GM10248 (cell line): ENCODE measurements around the gene UFSP2.

Source experiments
- CTCF ChIA-PET: fragments of 300-600 bp; sonication (Branson Sonifier 250); formaldehyde crosslinking; extraction: SDS; loops from one replicate; lab custom pipeline; 2021; ENCODE audit warnings: antibody characterized with exemption; lab: Yijun Ruan, JAX
- POLR2A ChIA-PET: fragments of 350-650 bp; sonication (Branson Sonifier 250); formaldehyde crosslinking; extraction: SDS; loops from one replicate; lab custom pipeline; 2020; ENCODE audit warnings: antibody characterized with exemption; lab: Yijun Ruan, JAX
- DNase-seq: peaks from one replicate; pipeline ENCODE4 v3.0.0; 2012; ENCODE audit errors: extremely low spot score
- TF ChIP-seq, protein P1 (sequence below): IDR thresholded peaks from 2 replicates; pipeline ENCODE4 v1.5.1; 2012; ENCODE audit warnings: mild to moderate bottlenecking, low read depth; ENCODE audit errors: extremely low read depth, missing control alignments, control extremely low read depth

The UFSP2 gene

DNA sequence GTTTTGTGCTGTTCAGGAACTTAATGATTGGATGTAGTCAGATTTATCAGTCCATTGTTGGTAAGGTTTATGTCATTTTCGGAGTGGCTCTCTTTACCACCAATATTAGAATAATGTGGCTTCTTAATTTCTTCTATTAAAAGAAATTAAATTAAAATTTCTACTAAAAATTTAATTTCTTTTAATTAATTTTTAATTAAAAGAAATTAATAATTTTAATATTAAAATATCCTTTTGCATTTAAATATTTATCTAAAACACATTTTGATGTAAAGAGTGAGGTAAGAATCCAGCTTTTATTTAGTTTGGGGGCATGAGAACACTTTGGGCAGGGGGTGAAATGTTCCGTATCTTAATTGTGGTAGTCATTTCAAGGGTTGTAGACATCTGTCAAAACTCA lies 15.7 kb upstream of the UFSP2 start:
- ChIA-PET POLR2A (no interaction called here), CTCF (interaction anchor here (1.0 to 3.4 kb wide), 2 partner anchors 12 to 32 kb away, joined by 4 to 12 read pairs; no protein-coding TSS in a partner anchor)
- no peak for DNase-seq
- TF ChIP-seq, protein P1, sequence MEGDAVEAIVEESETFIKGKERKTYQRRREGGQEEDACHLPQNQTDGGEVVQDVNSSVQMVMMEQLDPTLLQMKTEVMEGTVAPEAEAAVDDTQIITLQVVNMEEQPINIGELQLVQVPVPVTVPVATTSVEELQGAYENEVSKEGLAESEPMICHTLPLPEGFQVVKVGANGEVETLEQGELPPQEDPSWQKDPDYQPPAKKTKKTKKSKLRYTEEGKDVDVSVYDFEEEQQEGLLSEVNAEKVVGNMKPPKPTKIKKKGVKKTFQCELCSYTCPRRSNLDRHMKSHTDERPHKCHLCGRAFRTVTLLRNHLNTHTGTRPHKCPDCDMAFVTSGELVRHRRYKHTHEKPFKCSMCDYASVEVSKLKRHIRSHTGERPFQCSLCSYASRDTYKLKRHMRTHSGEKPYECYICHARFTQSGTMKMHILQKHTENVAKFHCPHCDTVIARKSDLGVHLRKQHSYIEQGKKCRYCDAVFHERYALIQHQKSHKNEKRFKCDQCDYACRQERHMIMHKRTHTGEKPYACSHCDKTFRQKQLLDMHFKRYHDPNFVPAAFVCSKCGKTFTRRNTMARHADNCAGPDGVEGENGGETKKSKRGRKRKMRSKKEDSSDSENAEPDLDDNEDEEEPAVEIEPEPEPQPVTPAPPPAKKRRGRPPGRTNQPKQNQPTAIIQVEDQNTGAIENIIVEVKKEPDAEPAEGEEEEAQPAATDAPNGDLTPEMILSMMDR, result no peak

DNA sequence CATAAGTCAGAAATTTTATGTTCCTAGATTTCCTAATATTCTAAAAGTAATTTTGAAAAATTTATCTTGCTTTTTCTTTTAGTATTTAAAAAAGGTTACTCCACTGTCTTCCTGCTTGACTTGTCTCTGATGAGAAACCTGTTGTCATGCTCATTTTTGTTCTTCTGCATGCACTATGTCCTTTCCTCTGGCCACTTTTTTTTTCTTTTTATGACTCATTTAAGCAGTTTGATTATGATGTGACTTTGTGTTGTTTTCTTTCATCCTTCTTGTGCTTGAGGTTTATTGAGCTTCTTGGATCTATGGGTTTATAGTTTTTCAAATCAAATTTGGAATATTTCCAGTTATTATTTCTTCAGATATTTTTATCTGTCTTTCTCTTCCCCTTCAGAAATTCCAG lies 12.0 kb upstream of the UFSP2 start:
- TF ChIP-seq, protein P1, result no peak
- ChIA-PET CTCF (no interaction called here), POLR2A (no interaction called here)
- peak; percentile 10 for DNase-seq

DNA sequence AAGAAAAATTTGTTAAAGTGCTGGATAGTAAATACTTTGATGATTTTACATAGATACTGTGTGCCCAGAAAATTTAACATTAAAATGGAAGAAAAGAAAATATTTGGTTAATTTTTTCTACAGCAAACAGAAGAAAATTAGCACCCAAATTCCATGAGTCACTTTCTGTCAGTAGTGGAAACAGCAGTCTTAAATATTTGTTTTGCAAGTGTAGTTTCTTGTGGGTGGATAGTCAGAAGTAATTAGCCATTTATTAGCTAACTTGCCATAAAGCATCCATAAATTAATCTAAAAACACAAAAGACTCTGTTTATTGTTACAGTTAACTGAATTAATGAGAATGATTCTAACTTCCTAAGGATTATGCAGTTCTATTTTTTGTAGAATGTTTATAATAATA lies 9.7 kb upstream of the UFSP2 start:
- TF ChIP-seq, protein P1, result no peak
- no peak for DNase-seq
- CTCF ChIA-PET, result no interaction called here
- POLR2A ChIA-PET, result no interaction called here

DNA sequence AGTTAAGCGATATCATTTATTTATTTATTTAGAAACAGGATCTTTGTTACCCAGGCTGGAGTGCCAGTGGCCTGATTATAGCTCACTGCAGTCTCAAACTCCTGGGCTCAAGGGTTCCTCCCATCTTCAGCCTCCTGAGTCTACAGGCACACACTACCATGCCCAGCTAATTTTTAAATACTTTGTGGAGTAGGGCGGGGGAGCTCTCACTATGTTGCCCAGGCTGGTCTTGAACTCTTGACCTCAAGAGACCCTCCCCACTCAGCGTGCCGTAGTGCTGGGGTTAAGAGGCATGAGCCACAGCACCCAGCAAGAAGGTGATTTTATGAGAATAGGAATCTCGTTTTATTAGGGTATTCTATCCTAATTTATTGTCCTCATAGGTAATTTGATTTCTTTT lies 3.9 kb upstream of the UFSP2 start:
- ChIA-PET POLR2A (no interaction called here), CTCF (interaction anchor here (1.5 kb wide), 1 partner anchor 24 kb away, joined by 4 read pairs; no protein-coding TSS in a partner anchor)
- DNase-seq, result no peak
- TF ChIP-seq, protein P1, result no peak

DNA sequence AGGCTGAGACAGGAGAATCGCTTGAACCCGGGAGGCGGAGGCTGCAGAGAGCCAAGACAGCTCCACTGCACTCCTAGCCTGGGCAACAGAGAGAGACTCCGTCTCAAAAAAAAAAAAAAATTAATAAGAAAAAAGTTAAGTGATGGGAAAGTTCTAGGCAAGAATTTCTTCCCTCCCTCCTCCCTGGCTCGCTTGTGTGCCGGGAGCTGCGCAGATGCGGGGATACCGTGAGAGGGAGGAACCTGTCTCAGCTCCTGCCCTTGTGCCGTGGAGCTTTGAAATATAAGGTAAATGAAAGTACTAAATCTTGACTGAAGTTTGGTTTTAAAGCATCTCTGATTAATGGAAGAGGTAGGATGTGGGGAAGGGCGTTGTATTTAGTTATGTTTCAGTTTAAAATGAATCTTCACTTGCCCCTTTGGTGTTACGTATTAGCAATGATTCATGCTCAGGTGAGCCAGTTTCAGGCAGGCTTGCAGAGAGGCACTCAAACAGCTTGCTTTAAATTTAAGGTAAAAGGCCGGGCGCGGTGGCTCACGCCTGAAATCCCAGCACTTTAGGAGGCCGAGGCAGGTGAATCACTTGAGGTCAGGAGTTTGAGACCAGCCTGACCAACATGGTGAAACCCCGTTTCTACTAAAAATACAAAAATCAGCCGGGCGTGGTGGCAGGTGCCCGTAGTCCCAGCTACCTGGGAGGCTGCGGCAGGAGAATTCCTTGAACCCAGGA lies 1.4 kb upstream of the UFSP2 start:
- TF ChIP-seq, protein P1, result no peak
- POLR2A ChIA-PET, result interaction anchor here (2.3 to 2.6 kb wide), 2 partner anchors 22 to 31 kb away, joined by 9 to 16 read pairs; partner anchors contain the start of genes ANKRD37 and LRP2BP
- DNase-seq, result no peak
- CTCF ChIA-PET, result interaction anchor here (0.6 to 3.7 kb wide), 7 partner anchors 8 to 1163 kb away, joined by 3 to 32 read pairs (median 4); no protein-coding TSS in a partner anchor

DNA sequence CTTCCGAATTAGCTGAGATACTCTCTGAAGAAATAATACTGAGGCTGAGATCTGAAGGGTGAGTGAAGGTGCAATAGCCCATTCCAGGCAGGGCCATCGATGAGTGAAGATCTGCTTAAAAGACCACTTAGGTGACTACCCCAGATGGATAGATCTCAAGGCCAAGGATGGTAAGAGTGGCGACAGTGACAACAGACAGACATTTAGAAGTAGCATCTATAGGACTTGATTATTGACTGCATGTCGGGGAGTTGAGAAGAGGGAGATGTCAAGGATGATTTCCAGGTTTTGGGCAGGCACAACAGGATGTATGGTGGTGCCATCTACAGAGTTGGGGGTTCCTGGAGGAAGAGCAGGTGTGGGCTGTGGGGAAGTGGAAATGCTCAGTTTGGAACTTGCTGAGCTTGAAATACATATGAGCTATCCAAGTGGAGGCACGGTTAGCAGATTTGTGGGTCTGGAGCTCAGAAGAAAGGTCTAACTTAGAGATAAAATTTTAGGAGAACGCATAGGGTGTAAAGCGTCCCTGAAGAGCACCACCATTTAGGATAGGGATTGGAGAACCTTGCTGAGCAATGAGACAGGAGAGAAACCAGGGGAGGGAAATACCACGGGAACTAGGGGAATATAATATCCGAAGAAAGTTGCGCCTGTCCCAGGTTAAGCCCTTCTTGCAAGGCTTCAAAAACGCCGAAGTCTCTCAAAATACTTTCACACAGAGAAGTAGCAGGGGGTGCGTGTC lies 688 bp downstream of the UFSP2 start:
- peak; percentile 11 for DNase-seq
- TF ChIP-seq, protein P1, result no peak
- CTCF ChIA-PET, result interaction anchor here (0.9 to 3.7 kb wide), 10 partner anchors 14 to 282 kb away, joined by 3 to 32 read pairs (median 4); partner anchors contain the start of gene SLC25A4
- POLR2A ChIA-PET, result interaction anchor here (1.0 to 2.6 kb wide), 5 partner anchors 20 to 164 kb away, joined by 3 to 16 read pairs (median 3); partner anchors contain the start of genes ANKRD37, CCDC110 and LRP2BP
